SU-DHL-6 (cell line): Measurements from ENCODE around the gene AGAP4.
"Not testable (repeated sequence)": the region's sequence is repeated elsewhere in the genome, so short reads cannot be mapped to it uniquely, and the experiment has no call there.

ENCODE experiments used
- CTCF ChIP-seq: fragments of 200-600 bp; sonication (generic); IDR thresholded peaks from one replicate; pipeline ENCODE4 v1.5.1; 2017; ENCODE audit warnings: antibody characterized with exemption, mild to moderate bottlenecking, low read length, moderate library complexity; ENCODE audit not compliant: insufficient read depth, poor library complexity, severe bottlenecking
- EZH2phosphoT487 ChIP-seq: fragments of 200-600 bp; sonication (generic), shearing (Covaris generic); conservative IDR thresholded peaks from 2 replicates; pipeline ENCODE4 v1.6.1; 2018; ENCODE audit warnings: mild to moderate bottlenecking, antibody characterized with exemption, low read length, moderate library complexity, mixed read lengths

- not testable (repeated sequence) for TF ChIP-seq CTCF, EZH2phosphoT487
Measured at GRCh38 chr10:45803060-45804010, 44.0 kb downstream of the AGAP4 start.
